ENCODE results near the gene ERG. TPM values are rescaled to one million over a fixed set of nuclear protein-coding genes. Genes with fewer than 3 reads are reported as not detected.

Gene ERG
- total and polyA plus RNA-seq, 9 of the 15 experiments (the other 6 are each of a cell fraction or from before 2014, with no cell fraction given): 0.06 TPM; not detected in 8

- POLR2A ChIA-PET: no interaction called here
- H3K27ac ChIP-seq (ENCODE audit: extremely low read depth, low read depth, low read length): no peak overlapping the region
- no peak for FAIRE-seq
Observed at GRCh38 chr21:38436341-38436740, 61.9 kb downstream of the ERG start.

More at GRCh38 chr21:38436341-38436740, 61.9 kb downstream of the ERG start:
- peaks cover 3 to 4% of the 10 kb centered on the region in 2 experiments; a peak in 1 of 5 replicates for H3K4me1 ChIP-seq (replicated peaks in 1 of 2; ENCODE audit: control insufficient read depth in 2 of 2, insufficient read depth in 2 of 2, low read length in 2 of 2)
- in situ Hi-C loops (cut with MboI): no loop called here
- no peak overlapping the region for H3K4me2 ChIP-seq (ENCODE audit: insufficient read depth, low read length)
- H3K36me3 ChIP-seq (ENCODE audit: control insufficient read depth, insufficient read depth, low read length): no peaks in the 10 kb centered on the region
- H3K9me3 ChIP-seq (replicated peaks; ENCODE audit: control insufficient read depth, insufficient read depth, low read depth, low read length): no peaks in the 10 kb centered on the region
- CTCF ChIA-PET (ENCODE audit: low intra/inter-chr PET ratio): interaction anchor here (0.7 kb wide), 1 partner anchor 1404 kb away, joined by 3 read pairs; no protein-coding TSS in a partner anchor
- H4K20me1 ChIP-seq (replicated peaks; ENCODE audit: control insufficient read depth, insufficient read depth, low read length): peaks cover 15% of the 10 kb centered on the region; the same call in 1 of the 2 replicates
- DNase-seq (ENCODE audit: extremely low read depth in 1 of 4, low spot score in 3 of 4) (no peak), ATAC-seq (no peak)
- no peak overlapping the region for H3K9ac ChIP-seq (ENCODE audit: insufficient read depth in 1 of 2, low read depth in 2 of 2, low read length in 2 of 2)
- no peak overlapping the region for H2AFZ ChIP-seq (ENCODE audit: low read depth, low read length)
- WGBS (ENCODE audit: insufficient coverage, low coverage, missing lambda C conversion rate): 6% methylated on average over 4 of the region's 4 CpGs
- H3K4me3 ChIP-seq: no peak overlapping the region
- TF ChIP-seq, protein P1, sequence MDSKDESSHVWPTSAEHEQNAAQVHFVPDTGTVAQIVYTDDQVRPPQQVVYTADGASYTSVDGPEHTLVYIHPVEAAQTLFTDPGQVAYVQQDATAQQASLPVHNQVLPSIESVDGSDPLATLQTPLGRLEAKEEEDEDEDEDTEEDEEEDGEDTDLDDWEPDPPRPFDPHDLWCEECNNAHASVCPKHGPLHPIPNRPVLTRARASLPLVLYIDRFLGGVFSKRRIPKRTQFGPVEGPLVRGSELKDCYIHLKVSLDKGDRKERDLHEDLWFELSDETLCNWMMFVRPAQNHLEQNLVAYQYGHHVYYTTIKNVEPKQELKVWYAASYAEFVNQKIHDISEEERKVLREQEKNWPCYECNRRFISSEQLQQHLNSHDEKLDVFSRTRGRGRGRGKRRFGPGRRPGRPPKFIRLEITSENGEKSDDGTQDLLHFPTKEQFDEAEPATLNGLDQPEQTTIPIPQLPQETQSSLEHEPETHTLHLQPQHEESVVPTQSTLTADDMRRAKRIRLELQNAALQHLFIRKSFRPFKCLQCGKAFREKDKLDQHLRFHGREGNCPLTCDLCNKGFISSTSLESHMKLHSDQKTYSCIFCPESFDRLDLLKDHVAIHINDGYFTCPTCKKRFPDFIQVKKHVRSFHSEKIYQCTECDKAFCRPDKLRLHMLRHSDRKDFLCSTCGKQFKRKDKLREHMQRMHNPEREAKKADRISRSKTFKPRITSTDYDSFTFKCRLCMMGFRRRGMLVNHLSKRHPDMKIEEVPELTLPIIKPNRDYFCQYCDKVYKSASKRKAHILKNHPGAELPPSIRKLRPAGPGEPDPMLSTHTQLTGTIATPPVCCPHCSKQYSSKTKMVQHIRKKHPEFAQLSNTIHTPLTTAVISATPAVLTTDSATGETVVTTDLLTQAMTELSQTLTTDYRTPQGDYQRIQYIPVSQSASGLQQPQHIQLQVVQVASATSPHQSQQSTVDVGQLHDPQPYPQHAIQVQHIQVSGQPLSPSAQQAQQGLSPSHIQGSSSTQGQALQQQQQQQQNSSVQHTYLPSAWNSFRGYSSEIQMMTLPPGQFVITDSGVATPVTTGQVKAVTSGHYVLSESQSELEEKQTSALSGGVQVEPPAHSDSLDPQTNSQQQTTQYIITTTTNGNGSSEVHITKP (IDR thresholded peaks at IDR 0.05; ENCODE audit: partially characterized antibody): no peak
- no peak for TF ChIP-seq KLF16 (IDR thresholded peaks at IDR 0.05)
- TF ChIP-seq KDM5B (IDR thresholded peaks at IDR 0.05; ENCODE audit: insufficient replicate concordance, low read depth, low read length): no peak
- no peak for TF ChIP-seq ZNF57 (CRISPR knock-in tag; IDR thresholded peaks at IDR 0.05)
- TF ChIP-seq MAZ (CRISPR knock-in tag; conservative IDR thresholded peaks at IDR 0.05 in 1 of 2, IDR thresholded peaks at IDR 0.05 in 1 of 2): no peak
- TF ChIP-seq IRF9 (tag; IDR thresholded peaks at IDR 0.05): no peak
- no peak for TF ChIP-seq PTBP1 (IDR thresholded peaks at IDR 0.05; ENCODE audit: low read depth, low read length)
- no peak for TF ChIP-seq PRMT5 (CRISPR knock-in tag; IDR thresholded peaks at IDR 0.05)
- TF ChIP-seq RFX7 (CRISPR knock-in tag; IDR thresholded peaks at IDR 0.05): no peak
- no peak for TF ChIP-seq KLF6 (CRISPR knock-in tag; IDR thresholded peaks at IDR 0.05; ENCODE audit: borderline replicate concordance)
- no peak for TF ChIP-seq ZNF696 (CRISPR knock-in tag; conservative IDR thresholded peaks at IDR 0.05)
- TF ChIP-seq KAT8 (IDR thresholded peaks at IDR 0.05; ENCODE audit: low read depth): no peak
- no TSS peak for BruUV-seq (replicated peaks)
- no peaks in the 10 kb centered on the region for H3K79me2 ChIP-seq (ENCODE audit: control insufficient read depth, insufficient read depth, low read length)
- H3K27me3 ChIP-seq (ENCODE audit: control insufficient read depth in 2 of 2, insufficient read depth in 2 of 2, low read length in 2 of 2): peaks cover 7 to 42% of the 10 kb centered on the region in 2 experiments
- intact Hi-C loops (cut with micrococcal nuclease): no loop called here
- H3K9me1 ChIP-seq (ENCODE audit: control insufficient read depth, insufficient read depth, low read length): no peaks in the 10 kb centered on the region
